Erythroblast (primary cell): ENCODE data around the gene ANKMY1.

Source experiments
- GATA1 ChIP-seq: IDR thresholded peaks from 2 replicates; pipeline ENCODE4 v1.6.1; 2011; ENCODE audit warnings: low read depth, mild to moderate bottlenecking, control low read depth, low read length, moderate library complexity
- POLR2A ChIP-seq: IDR thresholded peaks from 2 replicates; pipeline ENCODE4 v1.6.1; 2011; ENCODE audit warnings: mild to moderate bottlenecking, low read length

- TF ChIP-seq POLR2A, result no peak
- TF ChIP-seq GATA1, result no peak
Measured at GRCh38 chr2:240603081-240603835, 45.5 kb upstream of the ANKMY1 start.
